Keratinocyte (primary cell): ENCODE data around the gene LFNG. TPM values are rescaled to one million over a fixed set of nuclear protein-coding genes. Genes with fewer than 3 reads are reported as not detected.

Experiments
- DNase-seq: peaks from one replicate; pipeline ENCODE4 v3.0.0-alpha.2; 2011; ENCODE audit warnings: low read depth, missing footprints, low spot score
- FAIRE-seq: peaks from 2 replicates; lab custom pipeline; 2011; peaks lifted over from hg19 to GRCh38; lab: Jason Lieb, UNC
- H2AFZ ChIP-seq: 2 replicates; pipeline ENCODE4 v1.6.0; 2012; ENCODE audit warnings: low read length, control low read depth, inconsistent platforms; ENCODE audit not compliant: control insufficient read depth
- H3K27ac ChIP-seq: 2 replicates; pipeline ENCODE4 v1.5.1; 2011; ENCODE audit warnings: low read length; ENCODE audit not compliant: control insufficient read depth, insufficient read depth
- H3K27me3 ChIP-seq: 3 replicates; pipeline ENCODE4 v1.6.0; 2011; ENCODE audit warnings: low read length; ENCODE audit not compliant: control insufficient read depth, insufficient read depth; ENCODE audit errors: extremely low read depth
- H3K36me3 ChIP-seq, 2 experiments: 2 replicates in 1 of 2; 3 replicates in 1 of 2; pipeline ENCODE4 v1.5.1; 2011; ENCODE audit warnings: low read length in 2 of 2, mild to moderate bottlenecking in 1 of 2; ENCODE audit not compliant: control insufficient read depth in 2 of 2, insufficient read depth in 2 of 2; ENCODE audit errors: extremely low read depth in 1 of 2
- H3K4me1 ChIP-seq: 3 replicates; pipeline ENCODE4 v1.5.1; 2011; ENCODE audit warnings: low read length; ENCODE audit not compliant: control insufficient read depth, insufficient read depth; ENCODE audit errors: extremely low read depth
- H3K4me2 ChIP-seq: 3 replicates; pipeline ENCODE4 v1.6.0; 2011; ENCODE audit warnings: low read depth, low read length; ENCODE audit not compliant: control insufficient read depth, insufficient read depth; ENCODE audit errors: extremely low read depth
- H3K4me3 ChIP-seq, 3 experiments: fragments of 200-600 bp in 1 of 3; sonication (generic) in 1 of 3; 2 replicates in 2 of 3; 3 replicates in 1 of 3; pipeline ENCODE4 v1.5.1; 2011 to 2016; ENCODE audit warnings: low read length in 3 of 3, mild to moderate bottlenecking in 3 of 3, control low read depth in 2 of 3, inconsistent platforms in 1 of 3, low read depth in 1 of 3, mixed read lengths in 1 of 3, mixed run types in 1 of 3, moderate library complexity in 1 of 3; ENCODE audit not compliant: control insufficient read depth in 2 of 3, insufficient read depth in 2 of 3; ENCODE audit errors: extremely low read depth in 1 of 3
- H3K79me2 ChIP-seq: 2 replicates; pipeline ENCODE4 v1.6.0; 2012; ENCODE audit warnings: low read length; ENCODE audit not compliant: control insufficient read depth, insufficient read depth
- H3K9ac ChIP-seq: 3 replicates; pipeline ENCODE4 v1.6.0; 2011; ENCODE audit warnings: low read length; ENCODE audit not compliant: control insufficient read depth, insufficient read depth; ENCODE audit errors: extremely low read depth
- H3K9me1 ChIP-seq: 3 replicates; pipeline ENCODE4 v1.6.0; 2011; ENCODE audit warnings: low read length; ENCODE audit not compliant: control insufficient read depth, insufficient read depth; ENCODE audit errors: extremely low read depth
- H3K9me3 ChIP-seq: 2 replicates; pipeline ENCODE4 v1.5.1; 2012; ENCODE audit warnings: low read depth, low read length; ENCODE audit not compliant: control insufficient read depth
- H4K20me1 ChIP-seq: 3 replicates; pipeline ENCODE4 v1.6.0; 2011; ENCODE audit warnings: low read length; ENCODE audit not compliant: control insufficient read depth, insufficient read depth; ENCODE audit errors: extremely low read depth
- EZH2 ChIP-seq: IDR thresholded peaks from one replicate; pipeline ENCODE4 v1.6.1; 2012; ENCODE audit warnings: inconsistent platforms, mild to moderate bottlenecking, low read length, moderate library complexity
- dilution Hi-C: fragments of 300-500 bp; cut with MboI; formaldehyde crosslinking; loops from one replicate; pipeline ENCODE4 v1.7.0; 2020; ENCODE audit warnings: low sequenced_read_pairs; ENCODE audit not compliant: extremely low pct_ligation_motif_present
- polyA plus RNA-seq, 5 experiments: library from polyadenylated mRNA; depleted of rRNA in 3 of 5; stranded (reverse) in 3 of 5; stranded (forward) in 1 of 5; unstranded in 1 of 5; fragments of >200 nt; gene quantifications; 1 replicate in 1 of 5; 2 replicates in 3 of 5; 3 replicates in 1 of 5; pipeline versions ENCODE4 v1.2.1 to v1.2.3, GENCODE V29; 2011 to 2012; ENCODE audit warnings: missing spikeins in 2 of 5, low read depth in 1 of 5, low replicate concordance in 1 of 5
- small RNA-seq, 3 experiments: library from RNA; depleted of rRNA; stranded (forward); fragments of <200 nt; gene quantifications; one replicate each; pipeline ENCODE3, GENCODE V24; 2012; ENCODE audit warnings: low read depth in 3 of 3, low replicate concordance in 1 of 3; ENCODE audit not compliant: insufficient read length in 3 of 3
- TF ChIP-seq, protein P1 (sequence below), 3 experiments: IDR thresholded peaks in 1 of 3; conservative IDR thresholded peaks in 1 of 3; optimal IDR thresholded peaks in 1 of 3; 2 replicates in 2 of 3; 3 replicates in 1 of 3; pipeline versions ENCODE3 to v1.5.1; 2011; ENCODE audit warnings: low read length in 3 of 3, mild to moderate bottlenecking in 3 of 3, moderate library complexity in 2 of 3, control low read depth in 1 of 3, inconsistent platforms in 1 of 3; ENCODE audit not compliant: insufficient read depth in 2 of 3; ENCODE audit errors: extremely low read depth in 1 of 3

Gene LFNG
- polyA plus RNA-seq, 1 donor (not counting 4 experiments of a cell fraction or from before 2014, with no cell fraction given) = 17.7 TPM

DNA sequence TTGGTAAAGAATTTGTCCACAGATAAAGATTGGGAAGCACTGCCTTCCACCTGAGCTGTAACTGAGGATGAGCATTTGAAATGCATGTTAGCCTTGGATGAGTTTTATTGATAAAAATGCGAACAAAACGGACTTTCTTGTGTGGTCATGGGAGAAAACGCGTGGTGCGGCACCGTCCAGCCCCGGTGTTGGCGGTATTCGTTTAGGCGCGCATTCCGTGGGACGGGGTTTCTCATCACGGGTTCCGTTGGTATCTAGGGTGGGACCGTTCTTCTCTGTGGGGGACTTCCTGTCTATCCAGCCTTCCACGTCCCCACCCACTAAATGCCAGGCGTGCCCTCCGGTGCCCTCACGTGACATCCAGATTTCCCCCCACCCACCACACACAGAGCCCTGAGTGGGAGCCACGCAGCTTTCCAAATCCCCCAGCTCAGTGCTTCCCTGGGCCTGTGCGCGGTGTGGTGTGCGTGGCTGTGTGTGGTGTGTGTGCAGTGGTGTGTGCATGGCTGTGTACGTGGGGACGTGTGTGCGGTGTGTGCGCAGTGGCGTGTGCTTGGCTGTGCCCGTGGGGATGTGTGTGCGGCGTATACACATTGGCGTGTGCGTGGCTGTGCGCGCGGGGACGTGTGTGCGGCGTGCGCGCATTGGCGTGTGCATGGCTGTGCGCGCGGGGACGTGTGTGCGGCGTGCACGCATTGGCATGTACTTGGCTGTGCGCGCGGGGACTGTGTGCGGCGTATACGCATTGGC lies 57.3 kb downstream of the LFNG start:
- H3K9me1 ChIP-seq = no peaks in the 10 kb centered on the region
- no peaks in the 10 kb centered on the region for H3K79me2 ChIP-seq
- DNase-seq (no peak), FAIRE-seq (no peak)
- H3K27me3 ChIP-seq = no peaks in the 10 kb centered on the region
- peaks cover 8% of the 10 kb centered on the region for H3K4me1 ChIP-seq
- H3K9ac ChIP-seq = no peak overlapping the region
- no peak overlapping the region for H2AFZ ChIP-seq
- dilution Hi-C loops = no loop called here
- no peaks in the 10 kb centered on the region for H4K20me1 ChIP-seq
- no peak overlapping the region for H3K4me2 ChIP-seq
- no peak for TF ChIP-seq EZH2
- TF ChIP-seq, protein P1, sequence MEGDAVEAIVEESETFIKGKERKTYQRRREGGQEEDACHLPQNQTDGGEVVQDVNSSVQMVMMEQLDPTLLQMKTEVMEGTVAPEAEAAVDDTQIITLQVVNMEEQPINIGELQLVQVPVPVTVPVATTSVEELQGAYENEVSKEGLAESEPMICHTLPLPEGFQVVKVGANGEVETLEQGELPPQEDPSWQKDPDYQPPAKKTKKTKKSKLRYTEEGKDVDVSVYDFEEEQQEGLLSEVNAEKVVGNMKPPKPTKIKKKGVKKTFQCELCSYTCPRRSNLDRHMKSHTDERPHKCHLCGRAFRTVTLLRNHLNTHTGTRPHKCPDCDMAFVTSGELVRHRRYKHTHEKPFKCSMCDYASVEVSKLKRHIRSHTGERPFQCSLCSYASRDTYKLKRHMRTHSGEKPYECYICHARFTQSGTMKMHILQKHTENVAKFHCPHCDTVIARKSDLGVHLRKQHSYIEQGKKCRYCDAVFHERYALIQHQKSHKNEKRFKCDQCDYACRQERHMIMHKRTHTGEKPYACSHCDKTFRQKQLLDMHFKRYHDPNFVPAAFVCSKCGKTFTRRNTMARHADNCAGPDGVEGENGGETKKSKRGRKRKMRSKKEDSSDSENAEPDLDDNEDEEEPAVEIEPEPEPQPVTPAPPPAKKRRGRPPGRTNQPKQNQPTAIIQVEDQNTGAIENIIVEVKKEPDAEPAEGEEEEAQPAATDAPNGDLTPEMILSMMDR (optimal IDR thresholded peaks at IDR 0.05 in 1 of 3, IDR thresholded peaks at IDR 0.05 in 1 of 3, conservative IDR thresholded peaks at IDR 0.05 in 1 of 3; ENCODE audit: extremely low read depth in 1 of 3, insufficient read depth in 2 of 3, low read length in 3 of 3) = no peak
- H3K27ac ChIP-seq = no peak overlapping the region
- no peak overlapping the region for H3K4me3 ChIP-seq
- H3K36me3 ChIP-seq = peaks cover 8 to 16% of the 10 kb centered on the region in 2 experiments
- H3K9me3 ChIP-seq = no peaks in the 10 kb centered on the region

Small RNAs within 50 kb of the gene (small RNA-seq; reads per million reads assigned to genes)
- 0 reads per million in 3 experiments for gene MIR4648

Other genes starting within 250 kb of the LFNG start
- gene SNX8, start 205.3 kb upstream of the LFNG start, polyA plus RNA-seq = 18.0 to 28.0 TPM (median 24.2 TPM) in 3 replicates
- gene EIF3B, start 164.9 kb upstream of the LFNG start, polyA plus RNA-seq = 119 to 169 TPM (median 144 TPM) in 3 replicates
- 5.0 to 8.3 TPM (median 7.0 TPM) in 3 replicates for gene CHST12, start 116.2 kb upstream of the LFNG start, polyA plus RNA-seq
- gene GRIFIN, start 43.4 kb upstream of the LFNG start, polyA plus RNA-seq = not detected in 3 replicates
- 6.4 to 12.6 TPM (median 10.0 TPM) in 3 replicates for gene BRAT1, start 35.8 kb downstream of the LFNG start, polyA plus RNA-seq
- gene IQCE, start 39.2 kb downstream of the LFNG start, polyA plus RNA-seq = 4.7 to 9.1 TPM (median 5.2 TPM) in 3 replicates
- 8.5 to 18.5 TPM (median 16.1 TPM) in 3 replicates for gene TTYH3, start 112.2 kb downstream of the LFNG start, polyA plus RNA-seq
- 0.01 to 0.04 TPM in 2 of 3 replicates, not detected in the other for gene AMZ1, start 168.4 kb downstream of the LFNG start, polyA plus RNA-seq